GM12865 (cell line): ENCODE results near the gene NEURL4.
A peak's percentile ranks its signal among the peaks of the same experiment; 100 is the strongest.
"Not testable (repeated sequence)": the region's sequence is repeated elsewhere in the genome, so short reads cannot be mapped to it uniquely, and the experiment has no call there.

Source experiments
- DNase-seq: peaks from one replicate; pipeline ENCODE4 v3.0.0; 2010; ENCODE audit warnings: low read depth
- H3K4me3 ChIP-seq: 2 replicates; pipeline ENCODE4 v1.5.1; 2011; ENCODE audit warnings: mild to moderate bottlenecking, low read depth, low read length, control low read depth
- CTCF ChIP-seq: IDR thresholded peaks from 2 replicates; pipeline ENCODE4 v1.5.1; 2011; ENCODE audit warnings: low read length, control low read depth, low read depth, inconsistent platforms; ENCODE audit not compliant: insufficient read depth; ENCODE audit errors: missing control alignments

NEURL4 gene

GRCh38 chr17:7346761-7347614 is 17.9 kb upstream of the NEURL4 start:
- H3K4me3 ChIP-seq = no peak overlapping the region
- no peak for TF ChIP-seq CTCF
- no peak for DNase-seq

- TF ChIP-seq CTCF = no peak
- no peak for DNase-seq
- no peak overlapping the region for H3K4me3 ChIP-seq
Measured at GRCh38 chr17:7343250-7343649, 14.1 kb upstream of the NEURL4 start.

GRCh38 chr17:7341842-7342241 is 12.7 kb upstream of the NEURL4 start:
- H3K4me3 ChIP-seq = no peak overlapping the region
- TF ChIP-seq CTCF = no peak

GRCh38 chr17:7340179-7340578 is 11.0 kb upstream of the NEURL4 start:
- no peak overlapping the region for H3K4me3 ChIP-seq
- TF ChIP-seq CTCF = no peak
- DNase-seq = no peak

More at GRCh38 chr17:7341842-7342241, 12.7 kb upstream of the NEURL4 start:
- DNase-seq = no peak

- peak overlapping the region; percentile 94 for H3K4me3 ChIP-seq
- DNase-seq = not testable (repeated sequence)
Measured at GRCh38 chr17:7337600-7337999, 8.5 kb upstream of the NEURL4 start.

GRCh38 chr17:7336240-7337175 is 7.4 kb upstream of the NEURL4 start, which contains the start of gene ACAP1:
TSS of gene ACAP1 (plus strand) at chr17:7336529. CDS start at chr17:7336735, 206 bp downstream.
- TF ChIP-seq CTCF = no peak
- peak within 1 kb of the TSS; percentile 94 for H3K4me3 ChIP-seq
- peak; percentile 88 for DNase-seq

GRCh38 chr17:7335765-7336164 is 6.6 kb upstream of the NEURL4 start:
- peak overlapping the region; percentile 94 for H3K4me3 ChIP-seq
- not testable (repeated sequence) for DNase-seq
